ENCODE measurements around the gene IL21R.
A peak's percentile ranks its signal among the peaks of the same experiment; 100 is the strongest.

IL21R gene

DNA sequence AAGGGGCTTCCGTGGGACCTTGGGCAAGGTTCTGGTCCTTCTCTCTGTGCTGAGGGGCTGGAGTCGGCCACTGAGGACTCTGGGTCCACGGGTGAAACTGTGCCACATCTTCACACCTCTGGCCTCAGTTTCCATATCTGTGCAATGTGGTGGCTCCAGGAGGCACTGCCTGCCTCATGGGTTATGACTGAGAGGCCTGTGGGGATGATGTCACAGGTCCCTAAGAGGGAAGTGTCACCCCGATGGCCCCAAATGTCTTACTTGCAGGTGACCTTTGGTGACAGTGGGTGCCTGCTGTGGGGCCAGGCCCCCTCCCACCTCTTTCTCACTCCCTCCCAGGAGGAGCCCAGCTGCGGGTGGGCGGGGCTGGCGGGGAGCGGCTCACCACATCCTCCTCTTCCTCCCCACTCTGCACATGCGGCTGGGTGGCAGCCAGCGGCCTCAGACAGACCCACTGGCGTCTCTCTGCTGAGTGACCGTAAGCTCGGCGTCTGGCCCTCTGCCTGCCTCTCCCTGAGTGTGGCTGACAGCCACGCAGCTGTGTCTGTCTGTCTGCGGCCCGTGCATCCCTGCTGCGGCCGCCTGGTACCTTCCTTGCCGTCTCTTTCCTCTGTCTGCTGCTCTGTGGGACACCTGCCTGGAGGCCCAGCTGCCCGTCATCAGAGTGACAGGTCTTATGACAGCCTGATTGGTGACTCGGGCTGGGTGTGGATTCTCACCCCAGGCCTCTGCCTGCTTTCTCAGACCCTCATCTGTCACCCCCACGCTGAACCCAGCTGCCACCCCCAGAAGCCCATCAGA is at the start of gene IL21R:
TSS of gene IL21R (plus strand) at position 407 of the 801 bp plus-strand sequence. CDS start 27,898 bp downstream, outside the sequence.
- H3K4me3 ChIP-seq (ENCODE audit: low read length), result peak within 1 kb of the TSS; percentile 12
- DNase-seq (ENCODE audit: low read depth), result peak; percentile 23
- no peaks in the 10 kb centered on the region for H3K27me3 ChIP-seq (replicated peaks; ENCODE audit: control insufficient read depth, insufficient read depth, low read length)
- H3K9me3 ChIP-seq (ENCODE audit: control insufficient read depth, low read length), result no peaks in the 10 kb centered on the region
- H3K9ac ChIP-seq (ENCODE audit: low read length), result peak within 1 kb of the TSS; percentile 2
- H3K36me3 ChIP-seq (ENCODE audit: control insufficient read depth, insufficient read depth, low read length, severe bottlenecking), result no peaks in the 10 kb centered on the region
- H3K4me1 ChIP-seq (ENCODE audit: control insufficient read depth, insufficient read depth, low read length), result peaks cover 35% of the 10 kb centered on the region

DNA sequence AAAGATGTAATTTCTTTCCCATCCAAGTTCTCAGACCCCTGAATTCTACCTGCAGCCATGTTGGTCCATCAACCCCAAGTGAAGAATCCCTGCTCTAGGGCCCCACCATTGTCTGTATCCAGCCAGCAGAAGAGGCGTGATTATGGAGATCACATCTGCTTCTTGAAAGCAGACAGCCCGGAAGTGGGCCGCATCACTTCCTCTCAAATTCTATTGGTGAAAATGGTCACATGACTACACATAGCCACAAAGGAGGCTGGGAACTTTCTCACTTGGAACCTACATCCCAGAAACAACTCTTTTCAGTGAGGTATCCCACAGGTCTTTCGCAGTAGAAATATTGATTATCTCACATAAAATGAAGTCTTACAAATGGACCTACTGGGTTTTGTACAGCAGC is 48.1 kb upstream of the IL21R start:
- no peak for DNase-seq (ENCODE audit: low read depth)
- H3K9ac ChIP-seq (ENCODE audit: low read length), result no peak overlapping the region
- peaks cover 60% of the 10 kb centered on the region for H3K36me3 ChIP-seq (ENCODE audit: control insufficient read depth, insufficient read depth, low read length, severe bottlenecking)
- H3K9me3 ChIP-seq (ENCODE audit: control insufficient read depth, low read length), result no peaks in the 10 kb centered on the region
- H3K4me1 ChIP-seq (ENCODE audit: control insufficient read depth, insufficient read depth, low read length), result no peaks in the 10 kb centered on the region
- no peak overlapping the region for H3K4me3 ChIP-seq (ENCODE audit: low read length)
- H3K27me3 ChIP-seq (replicated peaks; ENCODE audit: control insufficient read depth, insufficient read depth, low read length), result no peaks in the 10 kb centered on the region

DNA sequence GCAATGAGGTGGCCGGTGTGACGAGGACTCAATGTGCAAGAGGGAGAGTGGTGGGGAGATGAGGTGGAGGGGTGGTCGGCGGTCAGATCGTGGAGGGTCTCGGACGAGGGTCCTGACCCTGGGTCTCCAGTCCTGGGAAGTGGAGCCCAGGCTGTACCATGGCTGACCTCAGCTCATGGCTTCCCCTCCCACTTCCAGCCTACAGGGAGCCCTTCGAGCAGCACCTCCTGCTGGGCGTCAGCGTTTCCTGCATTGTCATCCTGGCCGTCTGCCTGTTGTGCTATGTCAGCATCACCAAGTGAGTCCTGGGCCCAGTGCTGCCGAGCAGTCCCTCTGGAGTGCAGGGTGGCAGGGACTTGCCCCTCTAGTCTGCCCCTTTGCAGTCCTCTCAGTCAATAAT is 46.4 kb upstream of the IL21R start:
- H3K4me1 ChIP-seq (ENCODE audit: control insufficient read depth, insufficient read depth, low read length), result no peaks in the 10 kb centered on the region
- peaks cover 59% of the 10 kb centered on the region for H3K36me3 ChIP-seq (ENCODE audit: control insufficient read depth, insufficient read depth, low read length, severe bottlenecking)
- H3K4me3 ChIP-seq (ENCODE audit: low read length), result no peak overlapping the region
- H3K27me3 ChIP-seq (replicated peaks; ENCODE audit: control insufficient read depth, insufficient read depth, low read length), result no peaks in the 10 kb centered on the region
- H3K9ac ChIP-seq (ENCODE audit: low read length), result no peak overlapping the region
- H3K9me3 ChIP-seq (ENCODE audit: control insufficient read depth, low read length), result peaks cover 4% of the 10 kb centered on the region
- no peak for DNase-seq (ENCODE audit: low read depth)

DNA sequence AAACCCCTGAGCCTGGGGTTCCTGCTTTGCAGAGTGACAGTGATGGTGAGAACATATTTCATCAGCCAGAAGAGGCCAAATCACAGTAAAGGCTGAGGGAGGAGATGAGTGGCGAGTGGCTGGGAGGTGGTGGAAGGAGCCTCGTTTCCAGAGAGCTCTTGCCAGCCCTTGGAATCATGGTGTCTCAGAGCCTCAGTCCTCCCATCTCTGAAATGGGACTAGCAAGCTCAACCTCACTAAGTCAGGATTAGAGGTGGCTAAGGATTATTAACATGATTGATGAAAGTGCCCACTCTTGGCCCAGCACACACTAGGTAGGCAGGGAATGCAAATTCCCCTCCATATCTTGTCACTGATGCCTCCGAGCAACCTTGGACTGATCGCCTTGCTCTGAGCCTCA is 45.2 kb upstream of the IL21R start:
- Histone ChIP-seq H3K36me3 (ENCODE audit: control insufficient read depth, insufficient read depth, low read length, severe bottlenecking) (peaks cover 55% of the 10 kb centered on the region), H3K9me3 (ENCODE audit: control insufficient read depth, low read length) (peaks cover 4% of the 10 kb centered on the region), H3K4me3 (ENCODE audit: low read length) (no peak overlapping the region), H3K4me1 (ENCODE audit: control insufficient read depth, insufficient read depth, low read length) (no peaks in the 10 kb centered on the region), H3K9ac (ENCODE audit: low read length) (no peak overlapping the region), H3K27me3 (replicated peaks; ENCODE audit: control insufficient read depth, insufficient read depth, low read length) (no peaks in the 10 kb centered on the region)
- no peak for DNase-seq (ENCODE audit: low read depth)

DNA sequence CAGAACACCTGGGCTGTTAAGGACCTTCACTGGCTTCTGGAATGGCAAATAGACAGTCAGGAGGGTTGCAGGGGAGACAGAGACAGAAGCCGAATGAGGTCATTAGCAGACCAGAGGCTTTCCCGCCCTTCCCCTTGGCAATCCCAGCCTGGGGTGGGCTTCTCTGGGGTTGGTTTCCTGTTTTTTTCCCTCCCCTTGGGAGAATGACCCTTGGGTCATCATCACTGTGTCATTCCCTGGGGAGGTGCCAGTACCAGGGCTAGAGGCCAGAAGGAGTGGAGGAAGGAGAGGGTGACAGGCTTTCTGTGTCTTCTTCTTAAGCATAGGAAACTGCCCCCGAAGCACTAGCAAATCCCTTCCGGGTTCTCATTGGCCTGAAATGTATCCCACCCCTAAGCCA is 42.9 kb upstream of the IL21R start:
- no peak overlapping the region for H3K9ac ChIP-seq (ENCODE audit: low read length)
- no peak for DNase-seq (ENCODE audit: low read depth)
- no peak overlapping the region for H3K4me3 ChIP-seq (ENCODE audit: low read length)
- no peaks in the 10 kb centered on the region for H3K4me1 ChIP-seq (ENCODE audit: control insufficient read depth, insufficient read depth, low read length)
- H3K36me3 ChIP-seq (ENCODE audit: control insufficient read depth, insufficient read depth, low read length, severe bottlenecking), result peaks cover 49% of the 10 kb centered on the region
- no peaks in the 10 kb centered on the region for H3K27me3 ChIP-seq (replicated peaks; ENCODE audit: control insufficient read depth, insufficient read depth, low read length)
- H3K9me3 ChIP-seq (ENCODE audit: control insufficient read depth, low read length), result peaks cover 4% of the 10 kb centered on the region

DNA sequence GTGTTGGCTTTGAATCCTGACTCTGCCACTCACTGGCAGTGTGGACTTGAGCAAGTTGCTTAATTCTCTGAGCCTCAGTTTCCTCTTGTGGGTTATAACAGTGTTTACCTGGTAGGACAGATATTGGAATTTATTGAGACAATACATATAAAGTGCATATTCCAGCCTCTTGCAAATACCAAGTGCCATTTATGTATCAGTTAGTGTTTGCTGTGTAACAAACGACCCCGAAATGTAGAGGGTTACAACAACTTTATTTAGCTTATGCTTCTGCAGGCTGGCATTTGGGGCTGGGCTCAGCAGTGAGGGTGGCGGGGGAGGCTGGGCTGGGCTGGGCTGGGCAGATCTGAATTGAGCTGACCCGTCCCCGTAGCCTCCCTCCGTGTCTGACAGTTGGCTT is 42.4 kb upstream of the IL21R start:
- H3K4me3 ChIP-seq (ENCODE audit: low read length), result no peak overlapping the region
- no peak overlapping the region for H3K9ac ChIP-seq (ENCODE audit: low read length)
- peaks cover 44% of the 10 kb centered on the region for H3K36me3 ChIP-seq (ENCODE audit: control insufficient read depth, insufficient read depth, low read length, severe bottlenecking)
- H3K4me1 ChIP-seq (ENCODE audit: control insufficient read depth, insufficient read depth, low read length), result no peaks in the 10 kb centered on the region
- no peaks in the 10 kb centered on the region for H3K27me3 ChIP-seq (replicated peaks; ENCODE audit: control insufficient read depth, insufficient read depth, low read length)
- DNase-seq (ENCODE audit: low read depth), result no peak
- H3K9me3 ChIP-seq (ENCODE audit: control insufficient read depth, low read length), result peaks cover 4% of the 10 kb centered on the region

DNA sequence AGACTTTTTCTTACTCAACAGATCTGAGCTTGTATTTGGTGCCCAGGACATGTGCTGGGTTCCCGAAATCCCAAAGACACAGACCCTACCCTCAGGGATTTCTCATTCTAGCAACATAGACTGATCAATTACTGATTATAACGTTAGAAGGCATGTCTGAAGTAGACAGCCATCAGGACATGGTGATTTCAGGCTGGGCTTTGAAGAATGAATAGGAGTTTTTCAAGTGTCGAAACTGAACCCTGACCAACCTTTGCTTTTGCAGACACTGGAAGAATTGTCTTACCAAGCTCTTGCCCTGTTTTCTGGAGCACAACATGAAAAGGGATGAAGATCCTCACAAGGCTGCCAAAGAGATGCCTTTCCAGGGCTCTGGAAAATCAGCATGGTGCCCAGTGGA is 40.0 kb upstream of the IL21R start:
- Histone ChIP-seq H3K4me3 (ENCODE audit: low read length) (no peak overlapping the region), H3K4me1 (ENCODE audit: control insufficient read depth, insufficient read depth, low read length) (no peaks in the 10 kb centered on the region)

DNA sequence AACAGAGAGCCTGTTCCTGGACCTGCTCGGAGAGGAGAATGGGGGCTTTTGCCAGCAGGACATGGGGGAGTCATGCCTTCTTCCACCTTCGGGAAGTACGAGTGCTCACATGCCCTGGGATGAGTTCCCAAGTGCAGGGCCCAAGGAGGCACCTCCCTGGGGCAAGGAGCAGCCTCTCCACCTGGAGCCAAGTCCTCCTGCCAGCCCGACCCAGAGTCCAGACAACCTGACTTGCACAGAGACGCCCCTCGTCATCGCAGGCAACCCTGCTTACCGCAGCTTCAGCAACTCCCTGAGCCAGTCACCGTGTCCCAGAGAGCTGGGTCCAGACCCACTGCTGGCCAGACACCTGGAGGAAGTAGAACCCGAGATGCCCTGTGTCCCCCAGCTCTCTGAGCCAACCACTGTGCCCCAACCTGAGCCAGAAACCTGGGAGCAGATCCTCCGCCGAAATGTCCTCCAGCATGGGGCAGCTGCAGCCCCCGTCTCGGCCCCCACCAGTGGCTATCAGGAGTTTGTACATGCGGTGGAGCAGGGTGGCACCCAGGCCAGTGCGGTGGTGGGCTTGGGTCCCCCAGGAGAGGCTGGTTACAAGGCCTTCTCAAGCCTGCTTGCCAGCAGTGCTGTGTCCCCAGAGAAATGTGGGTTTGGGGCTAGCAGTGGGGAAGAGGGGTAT is 39.3 kb upstream of the IL21R start:
- DNase-seq (ENCODE audit: low read depth), result no peak
- H3K27me3 ChIP-seq (replicated peaks; ENCODE audit: control insufficient read depth, insufficient read depth, low read length), result no peaks in the 10 kb centered on the region
- no peak overlapping the region for H3K4me3 ChIP-seq (ENCODE audit: low read length)
- H3K4me1 ChIP-seq (ENCODE audit: control insufficient read depth, insufficient read depth, low read length), result peaks cover 3% of the 10 kb centered on the region
- no peak overlapping the region for H3K9ac ChIP-seq (ENCODE audit: low read length)
- H3K9me3 ChIP-seq (ENCODE audit: control insufficient read depth, low read length), result peaks cover 4% of the 10 kb centered on the region
- H3K36me3 ChIP-seq (ENCODE audit: control insufficient read depth, insufficient read depth, low read length, severe bottlenecking), result peaks cover 34% of the 10 kb centered on the region

More for the DNA sequence above, 40.0 kb upstream of the IL21R start:
- Histone ChIP-seq H3K9ac (ENCODE audit: low read length) (no peak overlapping the region), H3K36me3 (ENCODE audit: control insufficient read depth, insufficient read depth, low read length, severe bottlenecking) (peaks cover 34% of the 10 kb centered on the region), H3K27me3 (replicated peaks; ENCODE audit: control insufficient read depth, insufficient read depth, low read length) (no peaks in the 10 kb centered on the region), H3K9me3 (ENCODE audit: control insufficient read depth, low read length) (peaks cover 4% of the 10 kb centered on the region)
- DNase-seq (ENCODE audit: low read depth), result no peak

DNA sequence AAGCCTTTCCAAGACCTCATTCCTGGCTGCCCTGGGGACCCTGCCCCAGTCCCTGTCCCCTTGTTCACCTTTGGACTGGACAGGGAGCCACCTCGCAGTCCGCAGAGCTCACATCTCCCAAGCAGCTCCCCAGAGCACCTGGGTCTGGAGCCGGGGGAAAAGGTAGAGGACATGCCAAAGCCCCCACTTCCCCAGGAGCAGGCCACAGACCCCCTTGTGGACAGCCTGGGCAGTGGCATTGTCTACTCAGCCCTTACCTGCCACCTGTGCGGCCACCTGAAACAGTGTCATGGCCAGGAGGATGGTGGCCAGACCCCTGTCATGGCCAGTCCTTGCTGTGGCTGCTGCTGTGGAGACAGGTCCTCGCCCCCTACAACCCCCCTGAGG is 38.7 kb upstream of the IL21R start:
- Histone ChIP-seq H3K4me3 (ENCODE audit: low read length) (no peak overlapping the region), H3K9ac (ENCODE audit: low read length) (no peak overlapping the region), H3K4me1 (ENCODE audit: control insufficient read depth, insufficient read depth, low read length) (peaks cover 7% of the 10 kb centered on the region), H3K27me3 (replicated peaks; ENCODE audit: control insufficient read depth, insufficient read depth, low read length) (no peaks in the 10 kb centered on the region), H3K36me3 (ENCODE audit: control insufficient read depth, insufficient read depth, low read length, severe bottlenecking) (peaks cover 34% of the 10 kb centered on the region), H3K9me3 (ENCODE audit: control insufficient read depth, low read length) (peaks cover 4% of the 10 kb centered on the region)
- DNase-seq (ENCODE audit: low read depth), result no peak

DNA sequence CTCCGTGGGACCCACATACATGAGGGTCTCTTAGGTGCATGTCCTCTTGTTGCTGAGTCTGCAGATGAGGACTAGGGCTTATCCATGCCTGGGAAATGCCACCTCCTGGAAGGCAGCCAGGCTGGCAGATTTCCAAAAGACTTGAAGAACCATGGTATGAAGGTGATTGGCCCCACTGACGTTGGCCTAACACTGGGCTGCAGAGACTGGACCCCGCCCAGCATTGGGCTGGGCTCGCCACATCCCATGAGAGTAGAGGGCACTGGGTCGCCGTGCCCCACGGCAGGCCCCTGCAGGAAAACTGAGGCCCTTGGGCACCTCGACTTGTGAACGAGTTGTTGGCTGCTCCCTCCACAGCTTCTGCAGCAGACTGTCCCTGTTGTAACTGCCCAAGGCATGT is 38.2 kb upstream of the IL21R start:
- no peak for DNase-seq (ENCODE audit: low read depth)
- Histone ChIP-seq H3K4me1 (ENCODE audit: control insufficient read depth, insufficient read depth, low read length) (peaks cover 7% of the 10 kb centered on the region), H3K9ac (ENCODE audit: low read length) (no peak overlapping the region), H3K4me3 (ENCODE audit: low read length) (no peak overlapping the region), H3K9me3 (ENCODE audit: control insufficient read depth, low read length) (peaks cover 4% of the 10 kb centered on the region), H3K27me3 (replicated peaks; ENCODE audit: control insufficient read depth, insufficient read depth, low read length) (no peaks in the 10 kb centered on the region), H3K36me3 (ENCODE audit: control insufficient read depth, insufficient read depth, low read length, severe bottlenecking) (peaks cover 31% of the 10 kb centered on the region)

DNA sequence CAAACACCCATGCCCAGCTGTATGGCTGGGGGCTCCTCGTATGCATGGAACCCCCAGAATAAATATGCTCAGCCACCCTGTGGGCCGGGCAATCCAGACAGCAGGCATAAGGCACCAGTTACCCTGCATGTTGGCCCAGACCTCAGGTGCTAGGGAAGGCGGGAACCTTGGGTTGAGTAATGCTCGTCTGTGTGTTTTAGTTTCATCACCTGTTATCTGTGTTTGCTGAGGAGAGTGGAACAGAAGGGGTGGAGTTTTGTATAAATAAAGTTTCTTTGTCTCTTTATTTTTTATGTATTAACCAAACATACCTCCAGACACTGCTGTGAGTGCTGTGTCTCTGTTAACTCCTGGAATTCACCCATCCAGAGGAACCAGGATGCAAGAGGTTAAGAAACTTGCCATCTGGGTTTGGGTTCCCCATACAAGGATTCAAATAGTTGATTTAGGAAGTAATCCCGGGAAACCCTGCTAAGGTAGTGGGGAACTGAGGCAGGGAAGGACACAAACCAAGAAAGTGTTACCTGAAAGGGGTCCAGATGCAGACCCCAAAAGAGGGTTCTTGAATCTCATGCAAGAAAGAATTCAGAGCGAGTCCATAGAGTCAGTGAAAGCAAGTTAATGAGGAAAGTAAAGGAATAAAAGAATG is 37.4 kb upstream of the IL21R start:
- Histone ChIP-seq H3K9me3 (ENCODE audit: control insufficient read depth, low read length) (peaks cover under 1% of the 10 kb centered on the region), H3K4me3 (ENCODE audit: low read length) (no peak overlapping the region), H3K9ac (ENCODE audit: low read length) (no peak overlapping the region), H3K4me1 (ENCODE audit: control insufficient read depth, insufficient read depth, low read length) (peaks cover 7% of the 10 kb centered on the region), H3K36me3 (ENCODE audit: control insufficient read depth, insufficient read depth, low read length, severe bottlenecking) (peaks cover 23% of the 10 kb centered on the region), H3K27me3 (replicated peaks; ENCODE audit: control insufficient read depth, insufficient read depth, low read length) (no peaks in the 10 kb centered on the region)
- no peak for DNase-seq (ENCODE audit: low read depth)
